ENCODE results near the gene TXN.

TXN gene

GRCh38 chr9:110258690-110259091 lies 2.4 kb upstream of the TXN start:
- no peak overlapping the region for H3K4me2 ChIP-seq (ENCODE audit: low read length)
- no peak overlapping the region for H3K9ac ChIP-seq (ENCODE audit: low read length)
- H3K27me3 ChIP-seq (ENCODE audit: insufficient read depth, low read length) = no peaks in the 10 kb centered on the region
- H3F3A ChIP-seq (ENCODE audit: insufficient read depth, low read length) = no peaks in the 10 kb centered on the region
- H3K9me3 ChIP-seq (ENCODE audit: low read length) = no peaks in the 10 kb centered on the region
- no peaks in the 10 kb centered on the region for H3K9me2 ChIP-seq (ENCODE audit: low read depth, low read length)
- H3K27ac ChIP-seq (ENCODE audit: low read depth, low read length, poor library complexity, severe bottlenecking) = no peak overlapping the region
- no peaks in the 10 kb centered on the region for H4K20me1 ChIP-seq (ENCODE audit: insufficient read depth, low read length)
- no peak overlapping the region for H2AFZ ChIP-seq (ENCODE audit: low read length)
- TF ChIP-seq EZH2 (IDR thresholded peaks at IDR 0.05; ENCODE audit: borderline replicate concordance, low read length) = no peak
- TF ChIP-seq CTCF (IDR thresholded peaks at IDR 0.05; ENCODE audit: low read length) = no peak
- H3K4me3 ChIP-seq (ENCODE audit: low read depth, low read length, poor library complexity, severe bottlenecking) = no peak overlapping the region
- peaks cover 20% of the 10 kb centered on the region for H3K79me2 ChIP-seq (ENCODE audit: insufficient read depth, low read length)
- no peaks in the 10 kb centered on the region for H3K36me3 ChIP-seq (ENCODE audit: insufficient read depth, low read length)
- H3K4me1 ChIP-seq (ENCODE audit: insufficient read depth, low read length, severe bottlenecking) = peaks cover 24% of the 10 kb centered on the region

- TF ChIP-seq CTCF (IDR thresholded peaks at IDR 0.05; ENCODE audit: low read length) (no peak), EZH2 (IDR thresholded peaks at IDR 0.05; ENCODE audit: borderline replicate concordance, low read length) (no peak)
- H3K36me3 ChIP-seq (ENCODE audit: insufficient read depth, low read length) = no peaks in the 10 kb centered on the region
- no peaks in the 10 kb centered on the region for H4K20me1 ChIP-seq (ENCODE audit: insufficient read depth, low read length)
- H3K27me3 ChIP-seq (ENCODE audit: insufficient read depth, low read length) = no peaks in the 10 kb centered on the region
- H3K9me3 ChIP-seq (ENCODE audit: low read length) = no peaks in the 10 kb centered on the region
- H3F3A ChIP-seq (ENCODE audit: insufficient read depth, low read length) = no peaks in the 10 kb centered on the region
- no peaks in the 10 kb centered on the region for H3K9me2 ChIP-seq (ENCODE audit: low read depth, low read length)
- H3K4me1 ChIP-seq (ENCODE audit: insufficient read depth, low read length, severe bottlenecking) = peaks cover 31% of the 10 kb centered on the region
- no peak overlapping the region for H2AFZ ChIP-seq (ENCODE audit: low read length)
- H3K79me2 ChIP-seq (ENCODE audit: insufficient read depth, low read length) = peaks cover 27% of the 10 kb centered on the region
- no peak overlapping the region for H3K9ac ChIP-seq (ENCODE audit: low read length)
- no peak overlapping the region for H3K4me2 ChIP-seq (ENCODE audit: low read length)
- H3K27ac ChIP-seq (ENCODE audit: low read depth, low read length, poor library complexity, severe bottlenecking) = no peak overlapping the region
- no peak overlapping the region for H3K4me3 ChIP-seq (ENCODE audit: low read depth, low read length, poor library complexity, severe bottlenecking)
Measured at GRCh38 chr9:110257956-110258355, 1.6 kb upstream of the TXN start.

- H3K36me3 ChIP-seq (ENCODE audit: insufficient read depth, low read length) = no peaks in the 10 kb centered on the region
- peak overlapping the region; percentile 72 for H3K9ac ChIP-seq (ENCODE audit: low read length)
- peak overlapping the region; percentile 100 for H3K4me2 ChIP-seq (ENCODE audit: low read length)
- H3F3A ChIP-seq (ENCODE audit: insufficient read depth, low read length) = no peaks in the 10 kb centered on the region
- H3K9me2 ChIP-seq (ENCODE audit: low read depth, low read length) = no peaks in the 10 kb centered on the region
- peak overlapping the region; percentile 93 for H3K4me3 ChIP-seq (ENCODE audit: low read depth, low read length, poor library complexity, severe bottlenecking)
- H3K27me3 ChIP-seq (ENCODE audit: insufficient read depth, low read length) = no peaks in the 10 kb centered on the region
- H3K79me2 ChIP-seq (ENCODE audit: insufficient read depth, low read length) = peaks cover 34% of the 10 kb centered on the region
- peaks cover 31% of the 10 kb centered on the region for H3K4me1 ChIP-seq (ENCODE audit: insufficient read depth, low read length, severe bottlenecking)
- peak overlapping the region; percentile 94; the same call in 1 of the 2 replicates for H2AFZ ChIP-seq (ENCODE audit: low read length)
- no peak overlapping the region for H3K27ac ChIP-seq (ENCODE audit: low read depth, low read length, poor library complexity, severe bottlenecking)
- no peak for TF ChIP-seq CTCF (IDR thresholded peaks at IDR 0.05; ENCODE audit: low read length)
- H3K9me3 ChIP-seq (ENCODE audit: low read length) = no peaks in the 10 kb centered on the region
- no peaks in the 10 kb centered on the region for H4K20me1 ChIP-seq (ENCODE audit: insufficient read depth, low read length)
Measured at GRCh38 chr9:110257097-110257841, 962 bp upstream of the TXN start.
